GM19099 (cell line): ENCODE measurements around the gene RNF112.

Source experiments
- POLR2A ChIP-seq: IDR thresholded peaks from 3 replicates; pipeline ENCODE4 v1.6.1; 2011; ENCODE audit warnings: low read depth; ENCODE audit not compliant: insufficient read length; ENCODE audit errors: extremely low read depth

Gene RNF112

GRCh38 chr17:19391432-19391831, 19.6 kb upstream of the RNF112 start:
- no peak for TF ChIP-seq POLR2A

- TF ChIP-seq POLR2A: no peak
Measured at GRCh38 chr17:19392303-19392702, 18.7 kb upstream of the RNF112 start.

- TF ChIP-seq POLR2A: no peak
Measured at GRCh38 chr17:19397556-19398041, 13.4 kb upstream of the RNF112 start.

- TF ChIP-seq POLR2A: no peak
Measured at GRCh38 chr17:19398301-19399181, 12.5 kb upstream of the RNF112 start.

- no peak for TF ChIP-seq POLR2A
Measured at GRCh38 chr17:19399750-19400450, 11.1 kb upstream of the RNF112 start.

GRCh38 chr17:19401321-19402010, 9.6 kb upstream of the RNF112 start:
- TF ChIP-seq POLR2A: no peak

GRCh38 chr17:19402171-19402570, 8.9 kb upstream of the RNF112 start:
- no peak for TF ChIP-seq POLR2A

- no peak for TF ChIP-seq POLR2A
Measured at GRCh38 chr17:19403021-19403420, 8.0 kb upstream of the RNF112 start.

- TF ChIP-seq POLR2A: no peak
Measured at GRCh38 chr17:19404264-19404663, 6.8 kb upstream of the RNF112 start.

GRCh38 chr17:19405114-19405513, 5.9 kb upstream of the RNF112 start:
- no peak for TF ChIP-seq POLR2A

GRCh38 chr17:19407601-19408345, 3.3 kb upstream of the RNF112 start:
- no peak for TF ChIP-seq POLR2A

GRCh38 chr17:19408346-19408710, 2.7 kb upstream of the RNF112 start:
- no peak for TF ChIP-seq POLR2A

GRCh38 chr17:19409066-19409465, 2.0 kb upstream of the RNF112 start:
- no peak for TF ChIP-seq POLR2A

GRCh38 chr17:19409509-19409908, 1.5 kb upstream of the RNF112 start:
- TF ChIP-seq POLR2A: no peak

- no peak for TF ChIP-seq POLR2A
Measured at GRCh38 chr17:19410091-19410490, 941 bp upstream of the RNF112 start.
